ENCODE measurements around the gene GLIS2.

Gene GLIS2

DNA sequence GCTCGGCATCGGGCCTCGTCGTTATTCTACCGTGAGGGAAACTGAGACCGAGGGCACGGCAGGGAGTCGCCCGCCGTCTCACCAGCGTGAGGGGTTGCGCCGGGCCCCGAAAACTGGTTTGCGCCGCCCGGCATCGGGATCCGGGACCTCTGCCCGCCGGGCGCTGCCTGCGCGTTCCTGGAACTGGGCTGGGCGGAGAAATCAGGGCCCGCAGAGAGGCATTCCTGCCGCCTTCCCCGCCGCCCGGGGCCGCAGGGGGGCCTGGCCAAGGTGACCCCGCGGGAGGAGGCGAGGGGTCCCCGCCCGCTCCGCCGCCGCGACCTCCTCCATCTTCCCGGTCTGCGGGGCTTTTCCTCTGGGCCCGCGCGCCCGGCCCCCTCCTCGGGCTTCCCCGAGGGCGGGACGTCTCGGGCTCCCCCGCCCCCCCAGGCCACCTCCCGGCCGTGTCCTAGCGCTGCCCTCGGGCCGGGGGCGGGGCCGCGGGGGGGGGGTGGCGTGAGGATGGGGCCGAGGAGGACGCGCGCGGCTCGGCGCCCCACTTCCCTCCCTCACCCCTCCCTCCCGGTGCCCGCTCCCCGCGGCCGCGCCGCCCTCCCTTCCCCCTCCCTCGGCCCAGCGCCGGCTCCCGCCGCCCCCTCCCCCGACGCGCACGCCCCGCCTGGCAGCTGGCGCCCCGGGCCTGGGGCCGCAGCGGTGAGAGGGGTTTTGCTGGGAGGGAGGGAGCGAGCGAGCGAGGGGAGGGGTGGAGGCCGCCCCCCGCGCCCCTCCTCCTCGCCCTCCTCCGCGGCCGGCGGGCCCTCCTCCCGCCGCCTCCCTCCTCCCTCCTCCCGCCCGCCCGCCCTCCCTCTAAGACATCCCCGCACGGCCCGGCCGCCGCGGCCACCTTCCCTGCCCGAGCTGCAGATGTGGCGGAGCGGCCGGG, at the start of gene GLIS2:
Gene GLIS2, plus strand, starts transcription at position 882 of the 922 bp plus-strand sequence. CDS start 16,214 bp downstream, outside the sequence.
- DNase-seq (ENCODE audit: low read depth in 2 of 2): peak; percentile 54 to 57

DNA sequence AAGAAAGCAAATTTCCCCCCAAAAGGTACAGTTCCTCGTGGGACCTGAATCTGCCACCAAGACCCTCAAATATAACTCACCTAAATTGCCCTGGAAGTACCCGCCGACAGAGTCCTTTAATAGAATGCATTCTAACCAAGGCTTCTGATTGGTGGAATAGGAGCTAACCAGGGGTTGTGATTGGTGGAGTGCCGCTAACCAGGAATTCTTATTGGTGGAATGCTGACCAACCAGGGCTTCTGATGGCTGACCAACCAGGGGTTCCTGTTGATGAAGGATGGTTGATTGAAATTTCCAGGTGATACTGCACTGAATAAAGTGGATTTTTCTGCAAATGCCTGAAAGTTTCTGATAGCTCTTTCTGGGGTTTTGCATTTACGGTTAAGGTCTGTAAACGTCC, 49.5 kb upstream of the GLIS2 start:
- DNase-seq (ENCODE audit: low read depth in 2 of 2): no peak

DNA sequence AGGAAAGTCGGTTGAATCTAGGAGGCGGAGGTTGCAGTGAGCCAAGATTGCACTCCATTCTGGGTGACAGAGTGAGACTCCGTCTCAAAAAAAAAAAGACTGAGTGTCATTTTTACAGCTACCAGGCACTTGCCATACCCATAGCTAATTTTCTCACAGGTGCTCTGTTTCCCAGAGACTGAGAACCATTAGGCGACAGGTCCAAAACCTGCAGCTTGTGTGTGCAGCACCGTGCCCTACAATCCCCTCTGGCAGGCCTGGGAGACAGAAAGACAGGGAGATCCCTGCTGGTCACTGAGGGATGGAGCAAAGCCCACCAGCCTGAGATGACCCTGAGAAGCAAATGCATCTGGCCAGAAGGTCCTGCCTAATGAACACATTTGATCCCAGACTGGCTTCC, 45.8 kb upstream of the GLIS2 start:
- DNase-seq (ENCODE audit: low read depth in 2 of 2): no peak

GRCh38 chr16:4270595-4270994, 45.3 kb upstream of the GLIS2 start:
- DNase-seq (ENCODE audit: low read depth in 2 of 2): no peak

- peak; percentile 75 for DNase-seq (ENCODE audit: low read depth in 2 of 2)
Measured at GRCh38 chr16:4271176-4272113, 44.4 kb upstream of the GLIS2 start.

- no peak for DNase-seq (ENCODE audit: low read depth in 2 of 2)
Measured at GRCh38 chr16:4272114-4272956, 43.5 kb upstream of the GLIS2 start.

- DNase-seq (ENCODE audit: low read depth in 2 of 2): no peak
Measured at GRCh38 chr16:4273858-4274311, 42.0 kb upstream of the GLIS2 start.

DNA sequence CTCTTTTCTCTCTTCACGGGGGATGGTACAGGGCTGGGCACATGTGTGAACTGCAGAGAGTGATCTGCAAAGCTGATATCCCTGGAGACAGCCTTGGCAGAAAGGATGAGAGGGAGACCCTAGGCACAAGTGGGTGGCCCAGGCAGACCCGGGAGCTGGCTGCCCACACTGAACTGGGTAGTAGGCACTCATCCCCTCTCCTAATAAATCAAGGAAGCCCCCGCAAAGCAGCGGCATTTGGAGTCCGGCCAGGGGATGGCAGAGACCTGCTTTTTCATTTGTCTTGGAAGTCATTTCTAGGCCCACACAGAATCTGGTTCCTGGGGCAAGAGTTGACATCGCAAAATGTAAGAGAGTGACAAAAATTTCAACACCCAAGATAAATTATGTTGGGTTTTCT, 40.0 kb upstream of the GLIS2 start:
- DNase-seq (ENCODE audit: low read depth in 2 of 2): no peak

GRCh38 chr16:4277987-4278513, 37.8 kb upstream of the GLIS2 start:
- DNase-seq (ENCODE audit: low read depth in 2 of 2): no peak

DNA sequence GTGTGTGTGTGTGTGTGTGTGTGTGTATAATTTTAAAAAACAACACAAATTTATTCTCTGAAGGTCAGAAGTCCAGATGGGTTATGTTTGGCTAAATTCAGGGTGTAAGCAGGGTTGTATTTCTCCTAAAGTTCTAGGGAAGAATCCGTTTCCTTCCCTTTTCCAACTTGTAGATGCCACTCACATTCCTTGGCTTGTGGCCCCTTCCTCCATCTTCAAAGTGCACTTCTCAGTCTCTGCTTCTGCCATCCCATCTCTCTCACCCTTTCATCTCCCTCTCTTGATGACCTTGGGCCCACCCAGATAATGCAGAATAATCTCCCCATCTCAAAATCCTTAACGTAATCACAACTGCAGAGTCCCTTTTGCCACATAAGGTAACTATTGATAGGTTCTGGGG, 35.2 kb upstream of the GLIS2 start:
- DNase-seq (ENCODE audit: low read depth in 2 of 2): no peak

- no peak for DNase-seq (ENCODE audit: low read depth in 2 of 2)
Measured at GRCh38 chr16:4283441-4283840, 32.4 kb upstream of the GLIS2 start.

DNA sequence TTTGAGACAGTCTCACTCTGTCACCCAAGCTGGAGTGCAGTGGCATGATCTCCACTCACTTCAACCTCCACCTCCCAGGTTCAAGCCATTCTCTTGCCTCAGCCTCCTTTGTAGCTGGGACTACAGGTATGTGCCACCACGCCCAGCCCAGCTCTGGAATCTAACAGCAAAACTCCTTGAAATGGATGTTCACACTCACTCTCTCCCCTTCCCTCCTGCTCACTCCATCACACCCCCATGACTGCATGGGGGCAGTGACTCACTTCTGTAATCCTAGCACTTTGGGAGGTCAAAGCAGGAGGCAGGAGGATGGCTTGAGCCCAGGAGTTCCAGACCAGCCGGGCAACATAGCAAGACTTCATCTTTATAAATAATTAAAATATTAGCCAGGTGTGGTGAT, 31.9 kb upstream of the GLIS2 start:
- DNase-seq (ENCODE audit: low read depth in 2 of 2): no peak

DNA sequence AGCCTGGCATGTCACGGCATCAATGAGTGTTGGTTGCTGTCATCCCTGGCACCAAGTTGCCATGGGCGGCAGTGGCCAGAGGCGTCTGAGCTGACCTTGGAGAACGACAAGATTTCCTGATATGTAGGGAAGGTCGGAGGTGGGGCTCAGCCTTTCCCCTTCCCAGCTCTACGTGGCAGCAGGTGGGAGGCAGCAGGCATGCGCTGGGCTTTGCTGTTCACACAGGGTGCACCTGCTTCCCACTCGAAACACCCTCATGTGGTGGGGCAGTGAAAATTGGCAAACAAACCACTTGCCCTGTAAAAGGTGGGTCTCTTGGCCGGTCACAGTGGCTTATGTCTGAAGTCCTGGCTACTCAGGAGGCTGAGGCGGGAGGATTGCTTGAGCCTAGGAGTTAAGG, 30.7 kb upstream of the GLIS2 start:
- no peak for DNase-seq (ENCODE audit: low read depth in 2 of 2)

- no peak for DNase-seq (ENCODE audit: low read depth in 2 of 2)
Measured at GRCh38 chr16:4288148-4288921, 27.5 kb upstream of the GLIS2 start.

DNA sequence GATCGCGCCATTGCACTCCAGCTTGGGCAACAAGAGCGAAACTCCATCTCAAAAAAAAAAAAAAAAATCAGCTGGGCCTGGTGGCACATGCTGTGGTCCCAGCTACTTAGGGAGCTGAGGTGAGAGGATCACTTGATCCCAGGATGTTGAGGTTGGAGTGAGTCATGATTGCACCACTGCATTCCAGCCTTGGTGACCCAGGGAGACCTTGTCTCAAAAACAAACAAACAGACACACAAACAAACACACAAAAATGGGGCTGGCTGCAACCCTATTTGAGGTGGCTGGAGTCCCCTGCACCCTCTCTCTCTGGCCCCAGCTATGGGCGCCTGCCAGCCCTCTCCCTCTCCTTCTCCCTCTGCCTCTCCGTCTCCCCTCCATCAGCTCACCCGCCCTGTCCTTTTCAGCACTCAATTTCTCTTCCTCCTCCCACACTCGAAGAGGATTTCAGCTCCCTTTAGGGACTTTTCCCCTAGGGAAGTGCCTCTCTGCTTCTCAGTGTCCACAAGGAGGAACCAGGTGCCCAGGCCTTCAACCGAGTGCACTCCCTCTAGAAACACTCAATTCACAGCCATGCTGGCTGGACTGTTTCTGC, 25.5 kb upstream of the GLIS2 start:
- no peak for DNase-seq (ENCODE audit: low read depth in 2 of 2)

DNA sequence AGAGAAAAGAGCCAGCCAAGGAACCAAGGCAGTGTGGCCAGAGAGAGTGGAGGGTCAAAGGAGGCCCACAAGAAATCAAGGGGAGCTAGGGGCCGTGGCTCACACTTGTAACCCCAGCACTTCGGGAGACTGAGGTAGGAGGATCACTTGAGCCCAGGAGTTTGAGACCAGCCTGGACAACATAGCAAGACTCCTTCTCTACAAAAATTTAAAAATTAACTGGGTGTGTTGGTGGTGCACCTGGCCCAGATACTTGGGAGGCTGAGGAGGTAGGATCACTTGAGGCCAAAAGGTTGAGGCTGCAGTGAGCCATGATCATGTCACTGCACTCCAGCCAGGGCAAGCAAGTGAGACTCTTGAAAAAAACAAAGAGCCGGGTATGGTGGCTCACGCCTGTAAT, 24.2 kb upstream of the GLIS2 start:
- no peak for DNase-seq (ENCODE audit: low read depth in 2 of 2)

DNA sequence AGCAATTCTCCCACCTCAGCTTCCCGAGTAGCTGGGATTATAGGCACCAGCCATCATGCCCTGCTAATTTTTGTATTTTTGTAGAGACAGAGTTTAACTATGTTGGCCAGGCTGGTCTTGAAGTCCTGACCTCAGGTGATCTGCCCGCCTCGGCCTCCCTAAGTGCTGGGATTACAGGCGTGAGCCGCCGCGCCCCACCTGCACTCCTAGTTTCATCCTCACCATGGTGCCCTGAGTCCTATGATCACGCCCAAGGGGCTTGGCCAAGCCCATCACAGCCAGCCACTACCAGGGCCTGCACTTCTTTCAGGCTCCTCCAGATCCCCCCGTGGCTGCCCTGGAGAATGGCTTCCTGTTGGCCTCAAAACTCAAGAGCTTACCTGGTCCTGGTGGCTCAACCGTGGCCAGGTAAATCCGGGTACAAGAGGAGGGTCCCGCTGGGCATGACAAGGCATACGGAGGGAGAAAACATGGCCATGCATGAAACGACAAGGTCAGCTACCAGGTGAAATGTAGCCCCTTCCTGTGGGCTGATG, 22.6 kb upstream of the GLIS2 start:
- DNase-seq (ENCODE audit: low read depth in 2 of 2): no peak

- DNase-seq (ENCODE audit: low read depth in 2 of 2): no peak
Measured at GRCh38 chr16:4293822-4294457, 21.9 kb upstream of the GLIS2 start.

GRCh38 chr16:4295581-4295980, 20.3 kb upstream of the GLIS2 start:
- DNase-seq (ENCODE audit: low read depth in 2 of 2): no peak

Data from fibroblast of skin of left quadriceps (primary cell).